ENCODE results near the gene POLR1D.
A peak's percentile ranks its signal among the peaks of the same experiment; 100 is the strongest.

Gene POLR1D, protein sequence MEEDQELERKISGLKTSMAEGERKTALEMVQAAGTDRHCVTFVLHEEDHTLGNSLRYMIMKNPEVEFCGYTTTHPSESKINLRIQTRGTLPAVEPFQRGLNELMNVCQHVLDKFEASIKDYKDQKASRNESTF

DNA sequence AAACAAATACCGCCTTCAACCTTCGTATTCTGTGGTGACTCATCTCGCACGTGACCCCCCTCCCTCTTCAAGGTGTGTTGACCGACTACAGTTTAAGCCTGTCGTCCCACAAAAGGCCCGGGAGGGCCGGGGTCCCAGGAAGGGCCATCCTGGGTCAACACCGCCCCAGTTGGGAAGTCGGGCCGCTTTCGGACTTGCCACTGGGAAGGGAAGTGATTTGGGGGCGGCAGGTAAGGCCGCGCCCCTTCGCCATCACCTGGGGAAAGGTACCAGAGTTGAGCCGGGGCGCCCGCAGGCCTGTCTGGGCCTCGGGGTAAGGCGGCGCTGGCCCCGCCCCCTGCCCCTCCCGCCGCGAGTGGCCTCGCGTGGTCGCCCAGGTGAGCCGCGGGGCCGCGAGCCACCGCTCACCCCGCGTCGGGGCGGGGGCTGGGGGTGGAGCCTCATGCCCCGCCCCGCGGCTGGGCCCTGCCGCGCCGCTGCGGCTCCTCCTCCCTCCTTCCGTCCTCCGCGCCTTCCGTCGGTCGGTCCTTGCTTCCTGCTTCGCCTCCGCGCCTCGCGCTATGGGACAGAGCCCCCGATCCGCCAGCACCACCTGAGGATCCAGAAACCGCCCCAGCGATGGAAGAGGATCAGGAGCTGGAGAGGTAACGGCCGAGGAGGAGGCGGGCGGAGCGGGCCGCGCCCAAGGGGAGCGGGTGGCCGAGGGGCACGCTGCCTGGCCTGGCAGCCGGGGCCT, at the start of gene POLR1D:
TSS of gene POLR1D (plus strand) at position 527 of the 736 bp plus-strand sequence. CDS start at position 619, 92 bp downstream.
- peak; percentile 76 for DNase-seq

- DNase-seq: no peak
These were observed 49.3 kb upstream of the POLR1D start for GRCh38 chr13:27572234-27572901.

DNA sequence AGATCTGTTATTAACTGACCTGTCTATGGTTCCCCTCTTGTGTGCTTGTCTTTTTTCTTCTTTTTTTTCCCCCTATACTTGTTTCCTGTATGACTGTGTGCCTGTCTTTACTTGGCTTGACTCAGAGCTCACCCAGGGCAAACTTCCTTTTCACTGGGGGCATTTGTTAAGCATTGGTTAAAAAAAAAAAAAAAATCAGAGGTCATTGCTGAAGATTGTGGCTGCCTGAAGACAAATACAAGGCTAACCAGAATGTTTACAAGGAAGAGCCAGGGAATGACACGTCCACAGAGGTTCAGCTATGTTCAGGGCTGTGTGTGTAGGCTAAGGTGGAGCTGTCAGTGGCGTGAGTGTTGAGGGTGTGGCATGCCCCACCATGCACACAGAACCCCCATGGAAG, 48.4 kb upstream of the POLR1D start:
- no peak for DNase-seq

- no peak for DNase-seq
These were observed 47.0 kb upstream of the POLR1D start for GRCh38 chr13:27574661-27575060.

DNA sequence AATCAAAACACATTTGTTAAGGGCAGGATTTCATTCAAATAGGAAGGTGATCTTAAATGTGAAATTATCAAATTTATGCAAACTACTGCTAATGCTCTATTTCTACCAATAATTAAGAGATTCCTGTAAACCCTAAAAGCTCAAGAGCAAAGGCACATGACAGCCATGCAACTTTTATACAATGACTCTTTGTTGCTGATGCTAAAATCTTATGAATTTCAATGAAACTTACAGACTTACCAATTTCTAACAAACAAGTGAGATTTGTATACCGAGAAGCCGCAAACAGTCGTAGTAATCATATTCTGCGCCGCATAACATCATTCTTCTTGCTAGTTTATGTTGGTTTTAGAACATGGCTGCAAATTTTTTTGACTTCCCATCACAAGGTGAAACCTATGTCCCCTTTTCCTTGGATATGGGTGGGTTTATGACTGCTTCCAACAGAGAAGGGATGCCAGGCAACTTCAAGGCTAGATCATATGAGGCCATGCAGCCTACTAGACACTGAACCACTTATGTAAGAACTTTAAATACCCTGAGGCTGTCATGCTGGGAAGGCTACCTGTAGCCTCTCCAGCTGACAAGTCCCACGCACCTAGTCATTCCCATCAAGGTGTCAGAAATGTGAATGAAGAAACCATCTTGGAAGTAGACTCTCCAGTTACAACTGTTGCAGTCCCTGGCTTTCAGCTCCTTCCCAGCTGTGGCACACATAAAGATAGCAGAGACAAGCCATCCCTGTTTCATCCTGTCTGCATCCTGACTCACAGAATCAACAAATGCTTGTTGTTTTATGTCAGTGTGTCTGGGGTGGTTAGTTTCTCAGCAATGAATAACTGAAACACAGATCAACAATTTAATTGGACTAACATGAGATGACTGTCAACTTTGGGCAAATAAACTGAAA, 43.3 kb upstream of the POLR1D start:
- no peak for DNase-seq

- DNase-seq: no peak
These were observed 38.0 kb upstream of the POLR1D start for GRCh38 chr13:27583645-27584044.

GRCh38 chr13:27587095-27587746, 34.5 kb upstream of the POLR1D start:
- DNase-seq: no peak

GRCh38 chr13:27588405-27588804, 33.3 kb upstream of the POLR1D start:
- DNase-seq: no peak

DNA sequence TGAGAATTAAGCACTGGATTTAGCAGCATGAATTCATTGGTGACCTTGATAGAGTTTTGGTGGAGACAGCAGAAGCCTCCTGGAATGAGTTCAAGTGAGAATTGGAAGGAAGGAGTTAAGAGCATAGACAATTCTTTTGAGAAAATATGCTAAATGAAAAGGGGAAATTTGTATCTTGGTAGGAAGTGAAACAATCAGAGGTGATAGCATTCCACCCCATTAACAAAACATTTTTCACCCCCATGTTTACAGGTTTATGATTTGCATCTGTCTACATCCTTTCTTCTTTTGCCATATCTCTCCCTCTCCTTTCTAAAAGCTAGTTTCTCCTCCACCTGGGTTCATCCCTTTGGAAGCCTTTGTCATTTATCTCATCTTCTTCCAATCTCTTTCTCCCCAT, 28.8 kb upstream of the POLR1D start:
- DNase-seq: no peak

- no peak for DNase-seq
These were observed 28.4 kb upstream of the POLR1D start for GRCh38 chr13:27593267-27593666.

DNA sequence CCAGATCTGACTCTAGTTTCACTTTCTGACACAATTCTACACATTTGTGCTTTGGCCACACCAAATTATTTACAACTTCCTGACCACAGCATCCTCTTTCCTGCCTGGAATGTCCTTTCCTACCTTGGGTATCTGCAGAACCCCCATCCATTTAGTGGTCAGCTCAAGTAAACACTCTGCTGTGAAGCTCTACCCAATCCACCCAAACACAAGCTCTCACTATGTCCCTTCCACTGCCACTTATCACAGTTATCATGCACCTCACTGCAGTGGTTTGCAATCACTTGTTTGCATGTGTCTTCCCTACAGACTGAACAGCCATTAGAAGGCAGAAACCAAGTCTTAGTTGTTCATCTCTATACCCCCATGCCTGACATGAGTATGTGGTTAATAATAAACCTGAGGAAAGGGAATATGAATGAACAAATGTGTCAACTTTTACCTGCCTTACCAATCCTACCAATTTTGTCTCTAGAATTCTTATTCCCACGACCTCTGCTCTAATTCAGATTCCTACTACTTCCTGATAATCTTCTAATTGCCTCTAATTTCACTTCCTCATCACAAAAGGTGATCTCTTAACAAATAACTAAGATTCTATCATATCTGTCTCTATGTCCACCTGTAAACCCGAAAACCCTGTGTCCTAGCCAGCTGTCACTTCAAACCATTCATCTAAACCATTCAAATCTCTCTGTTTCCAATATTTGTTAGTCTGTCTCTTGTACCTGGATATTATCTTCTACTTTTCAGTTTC, 26.5 kb upstream of the POLR1D start:
- no peak for DNase-seq

DNA sequence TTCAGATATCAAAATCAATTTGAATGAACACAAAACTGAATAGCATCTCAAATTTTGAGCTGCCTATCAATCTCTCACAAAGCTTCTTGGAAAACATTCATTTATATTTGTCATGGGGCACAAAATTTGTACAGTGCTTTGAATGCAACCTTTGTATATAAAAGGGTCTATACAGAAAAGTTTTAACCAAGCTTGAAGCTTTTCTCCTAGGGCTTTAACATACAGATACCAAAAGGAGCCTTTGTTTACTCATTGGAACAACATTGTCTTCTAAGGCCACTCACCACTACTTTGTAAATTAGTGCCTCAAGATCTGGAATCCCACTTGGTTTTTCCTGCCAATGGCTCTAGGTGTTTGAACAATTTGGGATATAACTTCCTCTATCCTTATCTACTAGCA, 22.6 kb upstream of the POLR1D start:
- no peak for DNase-seq

DNA sequence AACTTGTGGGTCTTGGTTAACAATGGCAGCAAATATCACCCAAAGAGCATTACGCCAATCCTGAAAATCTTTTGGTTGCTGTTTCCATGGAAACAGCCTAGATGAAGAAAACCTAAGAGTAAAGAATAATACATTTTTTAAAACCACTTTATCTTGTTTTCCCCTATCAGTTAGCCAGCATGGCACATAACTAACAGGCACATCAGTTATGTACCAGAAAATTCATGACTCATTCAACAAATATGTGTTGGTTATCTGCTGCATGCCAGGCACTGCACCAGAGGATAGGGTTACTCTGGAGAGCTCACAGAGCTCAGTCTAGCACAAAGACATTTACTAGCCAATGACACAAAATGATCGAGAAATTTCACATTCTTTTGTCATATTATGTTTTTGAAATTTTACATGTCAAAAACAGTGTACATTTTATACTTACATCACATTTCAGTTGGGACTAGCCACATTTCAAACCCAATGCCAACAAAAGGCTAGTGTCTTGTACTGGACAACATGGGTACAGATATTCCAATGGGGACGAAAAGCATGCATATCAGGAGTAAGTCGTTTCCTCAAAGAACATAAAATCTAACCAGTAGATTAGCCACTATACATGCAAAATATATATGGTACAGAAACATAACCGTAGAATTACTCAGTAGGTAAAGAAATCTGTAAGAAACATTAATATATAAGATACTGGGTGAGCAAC, 21.7 kb upstream of the POLR1D start:
- no peak for DNase-seq

- no peak for DNase-seq
These were observed 21.0 kb upstream of the POLR1D start for GRCh38 chr13:27600711-27601110.

- no peak for DNase-seq
These were observed 20.5 kb upstream of the POLR1D start for GRCh38 chr13:27601208-27601607.

DNA sequence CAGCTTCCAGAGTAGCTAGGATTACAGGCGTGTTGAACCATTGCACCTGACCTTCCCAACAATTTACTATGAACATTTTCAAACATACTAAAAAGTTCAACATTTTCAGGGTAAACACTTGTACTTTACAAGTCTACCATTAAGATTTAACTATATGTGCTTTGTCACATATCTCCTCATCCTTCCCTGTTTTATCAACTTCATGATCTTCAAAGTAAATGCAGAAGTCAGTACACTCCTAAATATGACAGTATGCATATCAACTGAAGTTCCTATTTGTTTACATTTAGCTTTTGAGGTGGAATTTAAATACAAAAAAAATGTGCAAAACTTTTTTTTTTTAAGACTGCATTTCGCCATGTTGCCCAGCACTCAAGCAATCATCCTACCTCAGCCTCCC, 19.9 kb upstream of the POLR1D start:
- DNase-seq: no peak

DNA sequence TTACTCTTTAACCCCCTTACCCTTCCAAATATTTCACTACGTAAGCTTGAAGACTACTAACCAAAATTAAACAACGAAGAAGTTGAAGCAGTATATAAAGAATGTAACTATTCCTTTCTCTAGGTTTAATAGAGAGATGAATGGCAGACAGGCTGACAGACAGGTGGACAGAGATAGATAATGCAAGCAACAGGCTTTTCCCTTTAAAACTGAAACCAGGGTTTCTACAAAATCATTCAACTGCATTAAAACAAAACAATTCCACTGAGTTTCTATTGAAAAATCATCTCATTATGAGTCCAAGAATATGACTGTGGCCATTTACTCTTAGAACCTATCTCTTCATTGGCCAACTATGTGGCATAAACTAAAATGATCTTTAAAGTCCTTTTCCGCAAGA, 16.6 kb upstream of the POLR1D start:
- DNase-seq: no peak

DNA sequence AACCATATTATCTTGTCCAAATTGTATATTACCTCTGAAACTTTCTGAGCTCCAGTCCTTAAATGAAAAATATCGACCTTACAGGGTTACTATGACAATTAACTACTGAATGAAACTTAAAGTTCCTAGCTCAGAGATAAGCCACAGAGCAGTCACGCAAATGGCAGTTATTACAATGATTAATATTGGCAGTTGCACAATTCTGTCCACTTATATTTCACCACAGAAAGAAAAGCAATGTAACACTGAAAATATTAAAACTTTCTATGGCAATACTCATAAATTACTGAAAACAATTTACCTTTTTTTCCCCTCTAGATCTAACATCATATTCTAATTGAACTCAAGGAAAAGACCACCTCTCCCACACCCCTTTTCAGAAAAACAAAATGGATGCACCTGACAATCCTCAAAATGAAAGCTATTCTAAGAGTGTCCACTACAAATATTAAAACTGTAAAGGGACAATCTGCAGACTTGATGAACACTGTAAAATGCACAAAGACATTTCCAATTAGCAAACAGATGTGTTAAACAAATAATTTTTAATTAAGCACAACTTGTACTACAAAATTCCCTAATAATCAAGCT, 16.0 kb upstream of the POLR1D start:
- no peak for DNase-seq

- DNase-seq: no peak
These were observed 14.6 kb upstream of the POLR1D start for GRCh38 chr13:27607125-27607524.

DNA sequence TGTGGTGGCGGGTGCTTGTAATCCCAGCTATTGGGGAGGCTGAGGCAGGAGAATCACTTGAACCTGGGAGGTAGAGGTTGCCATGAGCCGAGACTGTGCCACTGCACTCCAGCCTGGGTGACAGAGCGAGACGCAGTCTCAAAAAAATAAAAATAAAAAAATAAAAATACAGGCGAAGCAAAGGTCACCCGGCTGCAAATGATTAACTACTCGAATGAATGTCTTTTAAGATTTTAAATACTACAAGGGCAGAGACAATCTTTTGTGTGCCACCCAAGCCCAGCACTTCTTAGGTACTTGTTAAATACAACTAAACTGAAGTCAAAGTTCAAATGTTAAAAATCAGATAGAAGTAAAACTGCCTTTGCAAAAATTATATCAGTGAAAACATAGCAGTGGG, 8.1 kb upstream of the POLR1D start:
- no peak for DNase-seq

DNA sequence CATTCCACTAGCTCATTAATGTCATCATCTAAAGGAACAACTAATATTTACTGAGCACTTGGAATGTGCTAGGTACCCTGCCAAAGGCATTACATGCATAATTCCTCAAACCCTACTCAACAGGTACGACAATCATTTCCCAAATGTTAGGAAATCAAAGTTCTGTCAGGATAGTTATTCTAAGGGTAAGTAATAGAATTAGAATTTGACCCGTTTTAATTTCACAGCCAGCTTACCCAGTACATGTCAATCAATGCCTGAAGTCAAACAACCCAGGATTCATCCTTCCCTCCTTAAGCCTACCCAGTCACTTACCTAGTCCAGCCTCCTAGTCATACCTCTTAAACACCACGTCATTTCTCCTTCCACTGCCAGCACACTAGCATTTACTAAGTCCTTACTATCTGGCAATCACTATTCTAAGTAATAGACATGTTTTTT, 3.8 kb upstream of the POLR1D start:
- no peak for DNase-seq
